Astrocyte of the spinal cord (primary cell): Measurements from ENCODE around the gene PDZRN4.

Experiments
- DNase-seq: peaks from one replicate; pipeline ENCODE4 v3.0.0; 2011; ENCODE audit warnings: low read depth, low spot score
- H3K4me3 ChIP-seq: 2 replicates; pipeline ENCODE4 v1.5.1; 2011; ENCODE audit warnings: low read depth, mild to moderate bottlenecking, low read length, moderate library complexity
- CTCF ChIP-seq: IDR thresholded peaks from 2 replicates; pipeline ENCODE4 v1.5.1; 2012; ENCODE audit warnings: low read depth, mild to moderate bottlenecking, low read length, inconsistent platforms
- in situ Hi-C: cut with HindIII; loops from 2 replicates; pipeline ENCODE4 v1.10.0; 2017; ENCODE audit warnings: low sequenced_read_pairs

PDZRN4 gene

GRCh38 chr12:41213107-41213506 is 25.0 kb downstream of the PDZRN4 start:
- no peak overlapping the region for H3K4me3 ChIP-seq
- in situ Hi-C loops = no loop called here
- DNase-seq = no peak
- TF ChIP-seq CTCF = no peak

- in situ Hi-C loops = no loop called here
- H3K4me3 ChIP-seq = no peak overlapping the region
- TF ChIP-seq CTCF = no peak
- no peak for DNase-seq
Observed at GRCh38 chr12:41213648-41214047, 25.5 kb downstream of the PDZRN4 start.

- no peak for DNase-seq
- in situ Hi-C loops = no loop called here
- TF ChIP-seq CTCF = no peak
- H3K4me3 ChIP-seq = no peak overlapping the region
Observed at GRCh38 chr12:41217727-41218126, 29.6 kb downstream of the PDZRN4 start.

GRCh38 chr12:41220931-41221330 is 32.8 kb downstream of the PDZRN4 start:
- in situ Hi-C loops = no loop called here
- TF ChIP-seq CTCF = no peak
- H3K4me3 ChIP-seq = no peak overlapping the region
- DNase-seq = no peak

GRCh38 chr12:41221491-41221890 is 33.4 kb downstream of the PDZRN4 start:
- no peak for TF ChIP-seq CTCF
- peak; percentile 46 for DNase-seq
- in situ Hi-C loops = no loop called here
- no peak overlapping the region for H3K4me3 ChIP-seq

GRCh38 chr12:41223600-41223999 is 35.5 kb downstream of the PDZRN4 start:
- no peak for TF ChIP-seq CTCF
- in situ Hi-C loops = no loop called here
- H3K4me3 ChIP-seq = no peak overlapping the region
- DNase-seq = no peak

GRCh38 chr12:41224066-41224465 is 35.9 kb downstream of the PDZRN4 start:
- no peak overlapping the region for H3K4me3 ChIP-seq
- in situ Hi-C loops = no loop called here
- no peak for DNase-seq
- no peak for TF ChIP-seq CTCF
